RPMI7951 (cell line): ENCODE measurements around the gene POLR3E. TPM values are rescaled to one million over a fixed set of nuclear protein-coding genes. Genes with fewer than 3 reads are reported as not detected.
"Not testable (repeated sequence)": the region's sequence is repeated elsewhere in the genome, so short reads cannot be mapped to it uniquely, and the experiment has no call there.

ENCODE experiments used
- DNase-seq: peaks from one replicate; pipeline ENCODE4 v3.0.0-alpha.2; 2012; ENCODE audit warnings: low read depth
- total RNA-seq: library from RNA; depleted of rRNA; stranded (reverse); fragments of >200 nt; shearing (Covaris generic); gene quantifications from 2 replicates; pipeline ENCODE4 v1.2.3, GENCODE V29; 2014

The POLR3E gene
- total RNA-seq, 1 experiment from 2014 or later, result 11.5 TPM

DNA sequence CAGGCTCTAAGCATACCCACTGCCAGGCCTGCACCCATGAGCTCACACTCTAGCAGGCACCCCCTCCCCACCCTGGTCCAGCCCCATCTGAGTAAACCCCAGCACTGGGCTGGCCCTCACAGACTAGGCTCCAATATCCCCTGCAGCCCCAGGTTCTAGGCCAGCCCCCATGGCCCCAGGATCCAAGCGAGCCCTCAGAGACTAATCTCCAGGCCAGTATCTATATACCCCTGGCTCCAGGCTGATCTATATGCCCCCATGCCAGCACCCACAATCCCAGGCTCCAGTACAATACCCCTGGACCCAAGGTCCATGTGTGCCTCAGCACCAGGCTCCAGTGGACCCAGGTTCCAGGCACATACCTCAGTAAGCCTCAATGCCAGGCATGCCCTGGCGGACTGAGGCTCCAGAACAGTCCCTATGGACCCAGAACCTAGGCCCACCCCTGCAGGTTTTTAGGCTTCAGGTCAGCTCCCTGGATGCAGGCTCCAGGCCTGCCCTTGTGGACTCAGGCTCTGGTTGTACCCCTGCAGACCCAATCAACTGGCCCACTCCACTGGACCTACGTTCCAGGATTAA, 38.5 kb downstream of the POLR3E start:
- DNase-seq, result no peak

GRCh38 chr16:22336581-22336980, 39.4 kb downstream of the POLR3E start:
- DNase-seq, result no peak

DNA sequence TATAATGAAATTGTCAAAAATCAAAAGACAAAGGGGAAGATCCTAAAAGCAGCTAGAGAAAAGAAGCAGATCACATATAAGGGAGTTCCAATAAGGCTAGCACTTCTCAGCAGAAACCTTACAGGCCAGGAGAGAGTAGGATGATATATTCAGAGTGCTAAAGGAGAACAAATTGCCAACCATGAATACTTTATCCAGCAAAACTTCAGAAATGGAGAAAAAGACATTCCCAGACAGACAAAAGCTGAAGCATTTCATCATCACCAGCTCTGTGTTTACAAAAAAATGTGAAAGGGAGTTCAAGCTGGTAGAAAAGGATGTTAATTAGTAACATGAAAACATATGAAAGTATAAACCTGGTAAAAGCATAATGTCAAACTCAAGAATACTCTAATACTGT, 39.8 kb downstream of the POLR3E start:
- DNase-seq, result no peak

- no peak for DNase-seq
Measured at GRCh38 chr16:22337849-22338635, 40.8 kb downstream of the POLR3E start.

GRCh38 chr16:22340945-22341344, 43.7 kb downstream of the POLR3E start:
- DNase-seq, result no peak

DNA sequence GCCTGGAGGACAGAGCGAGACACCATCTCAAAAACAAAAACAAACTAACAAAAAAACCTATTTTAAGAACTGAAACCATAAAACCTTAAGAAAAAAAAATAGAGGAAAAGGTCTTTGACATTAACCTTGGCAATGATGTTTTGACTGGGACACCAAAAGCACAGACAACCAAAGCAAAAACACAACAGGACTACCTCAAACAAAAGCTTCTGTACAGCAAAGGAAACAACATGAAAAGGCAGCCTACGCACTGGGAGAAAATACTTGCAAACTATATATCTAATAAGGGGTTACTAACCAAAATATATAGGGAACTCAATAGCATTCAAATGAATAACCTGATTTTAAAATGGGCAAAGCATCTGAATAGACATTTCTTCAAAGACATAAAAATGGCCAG, 44.9 kb downstream of the POLR3E start:
- DNase-seq, result no peak

DNA sequence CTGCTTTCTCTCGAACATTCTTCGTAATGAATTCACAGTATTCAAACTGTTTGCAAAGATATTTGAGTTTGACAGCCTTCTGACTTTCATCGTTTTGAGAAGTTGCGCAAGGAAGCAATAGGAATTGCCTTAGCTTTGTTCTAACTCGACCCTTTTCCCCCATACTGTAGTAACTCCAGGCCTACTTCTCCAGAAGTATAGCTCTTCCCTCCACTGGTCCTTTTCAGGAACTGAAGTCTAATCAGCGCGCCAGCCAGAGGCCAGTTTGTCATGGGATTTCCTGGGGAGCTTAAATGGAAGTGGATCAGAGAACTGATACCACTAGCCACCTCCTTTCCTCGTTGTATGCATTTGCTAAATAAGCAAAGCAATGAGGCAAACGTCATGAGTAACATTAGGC, 49.3 kb downstream of the POLR3E start:
- DNase-seq, result no peak

- DNase-seq, result no peak
Measured at GRCh38 chr16:22347100-22347820, 50.1 kb downstream of the POLR3E start.

- peak; percentile 16 for DNase-seq
Measured at GRCh38 chr16:22348291-22348690, 51.1 kb downstream of the POLR3E start.

DNA sequence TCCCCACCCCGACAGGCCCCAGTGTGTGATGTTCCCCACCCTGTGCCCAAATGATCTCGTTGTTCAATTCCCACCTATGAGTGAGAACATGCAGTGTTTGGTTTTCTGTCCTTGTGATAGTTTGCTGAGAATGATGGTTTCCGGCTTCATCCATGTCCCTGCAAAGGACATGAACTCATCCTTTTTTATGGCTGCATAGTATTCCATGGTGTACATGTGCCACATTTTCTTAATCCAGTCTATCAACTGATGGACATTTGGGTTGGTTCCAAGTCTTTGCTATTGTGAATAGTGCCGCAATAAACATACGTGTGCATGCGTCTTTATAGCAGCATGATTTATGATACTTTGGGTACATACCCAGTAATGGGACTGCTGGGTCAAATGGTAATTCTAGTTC, 53.8 kb downstream of the POLR3E start:
- DNase-seq, result not testable (repeated sequence)

DNA sequence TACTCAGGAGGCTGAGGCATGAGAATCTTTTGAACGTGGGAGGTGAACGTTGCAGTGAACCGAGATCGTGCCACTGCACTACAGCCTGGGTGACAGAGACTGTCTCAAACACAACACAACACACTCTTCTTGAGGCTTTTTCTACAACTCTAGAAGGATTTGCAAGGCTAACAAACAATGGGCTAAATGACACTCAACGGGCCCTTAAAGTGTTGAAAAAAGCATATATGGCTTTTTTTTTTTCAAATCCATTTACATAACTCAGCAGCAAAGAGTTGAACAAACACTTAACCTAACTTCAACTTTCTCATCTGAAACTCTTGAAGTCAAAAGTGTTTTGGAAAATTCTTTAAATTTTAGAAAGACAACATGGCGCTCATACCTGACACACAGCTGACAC, 54.9 kb downstream of the POLR3E start:
- no peak for DNase-seq

DNA sequence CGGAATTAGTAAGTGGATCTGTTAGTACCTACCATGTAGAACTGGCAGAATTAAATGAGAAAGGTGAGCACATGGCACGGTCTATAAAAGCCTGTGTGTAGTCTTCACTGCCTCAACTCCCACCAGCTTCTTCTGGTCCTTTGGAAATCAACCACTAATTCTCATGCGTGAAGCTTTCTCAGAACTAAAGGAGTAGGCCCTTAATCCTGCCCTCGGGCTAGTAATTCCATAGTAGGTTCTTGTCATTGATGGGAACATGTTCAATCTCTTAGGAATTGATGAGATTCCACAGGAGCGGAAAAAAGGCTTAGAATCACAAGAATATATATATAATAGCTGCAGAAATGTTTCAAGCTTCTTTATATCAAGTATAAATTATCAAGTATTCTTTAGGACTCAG, 55.5 kb downstream of the POLR3E start:
- peak; percentile 25 for DNase-seq

GRCh38 chr16:22353191-22353919, 56.1 kb downstream of the POLR3E start:
- peak; percentile 79 for DNase-seq

- DNase-seq, result no peak
Measured at GRCh38 chr16:22353933-22354541, 56.8 kb downstream of the POLR3E start.

DNA sequence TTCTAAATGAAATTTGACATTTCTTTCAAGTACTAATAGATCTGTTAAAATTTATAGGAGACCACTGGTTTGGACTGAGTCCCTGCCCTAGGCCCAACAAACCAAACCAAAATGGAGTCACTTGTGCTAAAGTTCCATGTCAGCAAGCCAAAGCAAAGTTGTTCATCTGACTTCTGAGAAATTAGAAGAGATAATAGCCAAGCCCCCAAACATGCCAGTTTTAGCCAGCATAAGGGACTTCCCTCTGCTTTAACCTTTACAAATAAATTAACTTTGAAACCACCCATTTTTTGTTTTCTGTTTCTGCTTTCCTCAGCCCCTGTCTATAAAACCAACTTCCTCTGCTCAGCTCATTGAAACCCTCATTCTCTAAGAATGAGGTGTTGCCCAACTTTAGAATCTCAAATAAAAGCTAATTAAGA, 58.3 kb downstream of the POLR3E start:
- DNase-seq, result no peak

GRCh38 chr16:22356930-22357634, 59.9 kb downstream of the POLR3E start:
- peak; percentile 14 for DNase-seq

- no peak for DNase-seq
Measured at GRCh38 chr16:22357635-22357971, 60.4 kb downstream of the POLR3E start.

DNA sequence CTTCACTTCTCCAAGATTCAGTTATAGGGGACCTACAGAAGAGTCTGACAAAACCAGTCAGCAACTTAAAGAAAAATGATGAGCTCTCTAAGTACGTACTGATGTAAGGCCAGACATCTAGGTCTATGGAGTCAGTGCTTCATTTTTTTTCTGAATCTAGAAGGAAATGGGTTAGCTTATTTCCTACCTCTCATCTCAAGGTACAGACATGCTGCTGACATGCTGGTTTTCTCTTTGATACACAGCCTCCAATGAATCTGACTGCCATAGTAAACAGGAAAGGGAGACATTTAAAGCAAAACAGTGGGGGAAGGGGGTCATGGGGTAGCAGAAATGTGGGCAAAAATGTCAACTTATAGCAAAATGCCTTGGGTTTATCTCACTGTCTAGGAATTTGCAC, 60.8 kb downstream of the POLR3E start:
- DNase-seq, result no peak

- DNase-seq, result no peak
Measured at GRCh38 chr16:22359679-22360078, 62.5 kb downstream of the POLR3E start.

DNA sequence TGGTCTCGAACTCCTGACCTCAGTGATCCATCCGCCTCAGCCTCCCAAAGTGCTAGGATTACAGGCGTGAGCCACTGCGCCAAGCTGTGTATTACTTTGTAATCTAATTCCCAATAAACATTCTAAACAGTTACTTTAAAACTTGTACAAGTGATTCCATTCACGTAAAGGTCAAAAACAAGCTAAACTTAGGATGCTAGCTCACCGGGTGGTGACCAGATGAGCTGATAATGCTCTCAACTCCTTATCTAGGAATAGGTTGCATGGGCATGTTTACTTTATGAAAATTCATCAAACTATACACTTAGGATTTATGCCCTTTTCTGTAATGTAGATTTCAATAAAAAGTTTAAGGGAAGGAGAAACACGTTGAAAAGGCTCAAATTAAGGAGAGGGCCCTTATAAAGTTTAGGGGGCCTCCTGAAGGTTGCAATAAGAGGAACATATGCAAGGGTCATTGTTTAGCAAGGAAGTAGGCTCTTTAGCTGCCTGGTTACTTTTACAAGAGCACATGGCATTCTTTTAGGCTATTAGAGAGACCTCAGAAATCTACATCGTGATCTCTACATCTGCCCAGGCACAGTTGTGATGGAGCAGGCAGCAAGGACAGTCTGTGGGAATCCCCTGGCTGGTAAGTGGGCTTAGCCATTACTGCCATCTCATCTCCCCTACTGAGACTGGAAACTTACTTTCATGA, 63.9 kb downstream of the POLR3E start:
- no peak for DNase-seq

DNA sequence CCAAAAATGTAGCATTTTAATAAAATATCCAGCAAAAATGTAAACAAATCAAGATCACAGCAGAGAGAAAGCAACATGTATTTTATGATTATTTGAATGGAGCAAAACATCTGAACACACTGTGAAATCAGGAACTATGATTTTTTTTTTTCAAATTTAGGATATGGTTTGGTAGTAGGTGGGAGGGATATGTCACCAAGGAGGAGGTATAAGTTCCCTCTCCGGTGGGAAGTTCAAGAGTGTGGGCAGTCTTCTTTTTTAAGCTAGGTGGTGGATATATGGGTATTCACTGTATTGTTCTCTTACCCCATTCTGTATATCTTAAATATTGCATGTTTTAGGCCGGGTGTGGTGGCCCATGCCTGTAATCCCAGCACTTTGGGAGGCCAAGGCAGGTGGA, 67.0 kb downstream of the POLR3E start:
- DNase-seq, result no peak
